ENCODE data around the gene CCDC185.

GRCh38 chr1:223421025-223421424 is 27.8 kb downstream of the CCDC185 start:
- TF ChIP-seq POLR2AphosphoS5 (IDR thresholded peaks at IDR 0.05; ENCODE audit: low read depth, low read length) (no peak), SIN3A (IDR thresholded peaks at IDR 0.05; ENCODE audit: borderline replicate concordance, insufficient read depth, low read length) (no peak), TAF1 (IDR thresholded peaks at IDR 0.05; ENCODE audit: borderline replicate concordance, insufficient read depth, low read length) (no peak), FOXP2 (optimal IDR thresholded peaks at IDR 0.05; ENCODE audit: borderline replicate concordance, extremely low read depth, extremely low read length, insufficient read depth) (no peak)
